ENCODE results near the gene SNTG2.

SNTG2 gene

GRCh38 chr2:926896-927295 is 23.8 kb upstream of the SNTG2 start:
- no peak for DNase-seq (ENCODE audit: low spot score)

GRCh38 chr2:929011-929735 is 21.5 kb upstream of the SNTG2 start:
- DNase-seq (ENCODE audit: low spot score), result no peak

- DNase-seq (ENCODE audit: low spot score), result no peak
Observed at GRCh38 chr2:929925-930324, 20.7 kb upstream of the SNTG2 start.

- no peak for DNase-seq (ENCODE audit: low spot score)
Observed at GRCh38 chr2:930935-931334, 19.7 kb upstream of the SNTG2 start.

- DNase-seq (ENCODE audit: low spot score), result no peak
Observed at GRCh38 chr2:932320-933115, 18.1 kb upstream of the SNTG2 start.

GRCh38 chr2:933734-934295 is 16.8 kb upstream of the SNTG2 start:
- DNase-seq (ENCODE audit: low spot score), result no peak

- DNase-seq (ENCODE audit: low spot score), result no peak
Observed at GRCh38 chr2:937530-937929, 13.1 kb upstream of the SNTG2 start.

- no peak for DNase-seq (ENCODE audit: low spot score)
Observed at GRCh38 chr2:938181-939005, 12.3 kb upstream of the SNTG2 start.

- no peak for DNase-seq (ENCODE audit: low spot score)
Observed at GRCh38 chr2:939936-940601, 10.6 kb upstream of the SNTG2 start.

- no peak for DNase-seq (ENCODE audit: low spot score)
Observed at GRCh38 chr2:941871-942270, 8.8 kb upstream of the SNTG2 start.

- DNase-seq (ENCODE audit: low spot score), result no peak
Observed at GRCh38 chr2:942775-943460, 7.7 kb upstream of the SNTG2 start.

GRCh38 chr2:943461-943797 is 7.2 kb upstream of the SNTG2 start:
- no peak for DNase-seq (ENCODE audit: low spot score)

- DNase-seq (ENCODE audit: low spot score), result no peak
Observed at GRCh38 chr2:943821-944220, 6.8 kb upstream of the SNTG2 start.

- DNase-seq (ENCODE audit: low spot score), result no peak
Observed at GRCh38 chr2:944693-945092, 6.0 kb upstream of the SNTG2 start.

- no peak for DNase-seq (ENCODE audit: low spot score)
Observed at GRCh38 chr2:945104-945503, 5.5 kb upstream of the SNTG2 start.

- no peak for DNase-seq (ENCODE audit: low spot score)
Observed at GRCh38 chr2:946073-946948, 4.3 kb upstream of the SNTG2 start.

- DNase-seq (ENCODE audit: low spot score), result no peak
Observed at GRCh38 chr2:949384-950079, 1.1 kb upstream of the SNTG2 start.

GRCh38 chr2:951224-952006 is 766 bp downstream of the SNTG2 start:
- no peak for DNase-seq (ENCODE audit: low spot score)

- no peak for DNase-seq (ENCODE audit: low spot score)
Observed at GRCh38 chr2:953408-953807, 2.8 kb downstream of the SNTG2 start.
